Stimulated activated naive CD8-positive, alpha-beta T cell treated with anti-CD3 and anti-CD28 coated beads, Interleukin-15, Interleukin-2, amounts not matched to agents 100 U/mL and 50 U/mL, for 24 hours (primary cell): Measurements from ENCODE around the gene PHF3.

ENCODE experiments used
- ATAC-seq: fragments of 150-1000 bp; cut with Tn5 transposase; one replicate; pipeline ENCODE4 v1.10.0; 2021
- DNase-seq: peaks from one replicate; pipeline ENCODE4 v3.0.0; 2021

The PHF3 gene

DNA sequence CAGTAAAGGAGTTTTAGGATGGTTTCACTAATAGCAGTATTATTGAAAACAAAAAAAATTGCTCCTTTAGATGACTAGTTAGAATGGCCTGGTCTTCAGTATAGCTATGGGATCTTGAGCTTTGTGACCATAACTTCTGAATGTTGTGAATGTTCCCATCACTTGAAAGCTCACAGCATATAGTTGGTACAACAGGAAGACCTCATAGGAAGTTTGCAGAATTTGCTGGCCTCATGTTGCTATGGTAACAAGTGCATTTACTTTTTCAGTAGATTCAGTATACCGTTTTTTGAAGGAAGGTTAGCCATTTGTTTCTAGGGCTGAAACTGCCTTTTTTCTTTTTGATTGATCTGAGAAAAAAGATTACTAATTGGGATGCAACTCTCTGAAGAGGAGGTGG, 8.3 kb downstream of the PHF3 start:
- DNase-seq: no peak
- ATAC-seq: no peak

DNA sequence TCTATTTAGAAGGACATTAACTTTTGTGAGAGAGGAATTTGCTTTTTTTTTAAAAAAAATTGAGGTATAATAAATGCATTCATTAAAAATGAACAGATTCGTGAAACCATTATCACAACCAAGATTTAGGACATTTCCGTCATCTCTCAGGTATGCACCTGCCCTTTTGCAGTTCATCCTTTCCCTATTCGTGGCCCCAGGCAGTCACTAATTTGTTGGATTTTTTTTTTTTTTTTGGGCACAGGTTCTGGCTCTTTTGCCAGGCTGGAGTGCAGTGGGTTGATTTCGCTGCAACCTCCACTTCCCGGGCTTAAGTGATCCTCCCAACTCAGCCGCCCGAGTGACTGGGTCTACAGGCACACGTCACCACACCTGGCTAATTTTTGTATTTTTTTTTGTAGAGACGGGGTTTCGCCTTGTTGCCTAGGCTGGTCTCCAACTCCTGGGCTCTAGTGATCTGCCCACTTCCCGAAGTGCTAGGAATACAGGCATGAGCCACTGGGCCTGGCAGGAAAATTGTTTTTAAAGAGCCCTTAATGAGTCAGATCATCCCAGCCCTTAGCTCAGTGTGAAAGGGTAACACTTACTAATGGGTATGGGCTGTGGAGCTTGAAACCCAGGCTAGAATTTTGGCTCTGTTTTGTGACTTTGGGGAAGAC, 9.2 kb downstream of the PHF3 start:
- ATAC-seq (peak; percentile 43), DNase-seq (no peak)

DNA sequence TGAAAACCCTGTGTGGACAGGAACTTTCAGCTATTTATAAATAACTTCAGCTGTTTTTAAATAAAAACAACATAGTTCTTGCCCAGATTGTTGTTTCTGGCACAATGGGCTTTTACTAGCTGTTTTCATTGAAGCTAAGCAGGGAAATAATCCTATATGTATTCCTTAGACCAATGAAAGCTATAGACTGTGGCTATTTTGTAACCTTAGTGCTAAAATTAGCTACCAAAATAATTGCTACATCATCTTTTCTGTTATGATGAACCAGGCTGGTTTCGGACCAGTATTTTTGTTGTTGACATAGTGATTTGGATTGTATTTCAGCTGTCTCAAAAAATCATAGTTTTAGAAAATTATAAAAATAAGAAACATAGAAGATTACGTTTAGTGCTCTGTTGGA, 13.7 kb downstream of the PHF3 start:
- no peak for ATAC-seq

DNA sequence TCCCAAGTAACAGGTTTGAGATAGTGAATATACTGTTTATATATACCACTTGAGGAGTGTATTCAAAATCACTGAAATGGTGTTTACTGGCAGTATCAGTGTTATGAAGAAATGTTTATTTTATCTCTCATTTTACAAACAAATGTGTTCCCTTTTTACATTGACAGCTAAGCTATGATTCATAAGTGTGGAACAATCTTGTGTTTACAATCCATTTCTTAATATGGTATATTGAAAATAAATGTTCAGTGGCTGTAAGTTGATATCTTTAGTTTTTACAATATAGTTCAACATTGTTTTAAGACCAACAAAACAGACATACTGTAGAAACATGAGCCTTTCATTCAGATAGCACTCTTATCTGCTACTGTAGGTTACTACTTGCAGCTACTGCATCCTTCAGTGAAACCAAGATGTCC, 14.3 kb downstream of the PHF3 start:
- DNase-seq: no peak
- no peak for ATAC-seq

More for the DNA sequence above, 13.7 kb downstream of the PHF3 start:
- no peak for DNase-seq

DNA sequence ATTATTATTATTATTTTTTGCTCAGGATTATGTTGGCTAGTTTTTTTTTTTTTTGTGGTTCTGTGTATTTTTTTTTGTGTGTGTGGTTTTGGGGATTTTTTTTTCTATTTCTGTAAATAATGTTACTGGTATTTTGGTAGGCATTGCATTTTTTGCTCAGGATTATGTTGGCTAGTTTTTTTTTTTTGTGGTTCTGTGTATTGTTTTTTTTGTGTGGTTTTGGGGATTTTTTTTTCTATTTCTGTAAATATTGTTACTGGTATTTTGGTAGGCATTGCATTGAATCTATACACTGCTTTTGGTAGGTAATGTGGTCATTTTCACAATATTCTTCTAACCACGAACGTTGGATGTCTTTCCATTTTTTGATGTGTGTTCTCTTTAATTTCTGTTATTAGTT, 17.4 kb downstream of the PHF3 start:
- ATAC-seq (no peak), DNase-seq (no peak)

DNA sequence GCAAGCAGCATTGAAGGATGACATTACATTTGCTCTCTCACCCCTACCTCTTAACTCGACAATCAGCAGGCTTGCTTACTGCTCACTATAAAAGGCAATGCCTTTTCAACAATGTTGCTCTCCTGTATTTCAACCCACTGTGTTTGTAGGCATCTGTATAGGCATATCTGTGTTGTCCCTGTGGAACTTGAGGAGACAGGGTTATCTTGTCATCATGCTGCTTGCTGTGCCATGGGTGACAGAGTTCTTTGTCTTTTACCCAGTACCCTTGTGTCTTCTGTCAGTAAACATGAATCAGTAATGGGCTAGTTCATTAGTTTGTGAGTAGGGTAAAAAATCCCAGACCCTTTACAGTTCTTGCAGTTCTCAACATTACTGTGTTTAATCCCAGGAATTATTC, 25.2 kb downstream of the PHF3 start:
- ATAC-seq (no peak), DNase-seq (no peak)

DNA sequence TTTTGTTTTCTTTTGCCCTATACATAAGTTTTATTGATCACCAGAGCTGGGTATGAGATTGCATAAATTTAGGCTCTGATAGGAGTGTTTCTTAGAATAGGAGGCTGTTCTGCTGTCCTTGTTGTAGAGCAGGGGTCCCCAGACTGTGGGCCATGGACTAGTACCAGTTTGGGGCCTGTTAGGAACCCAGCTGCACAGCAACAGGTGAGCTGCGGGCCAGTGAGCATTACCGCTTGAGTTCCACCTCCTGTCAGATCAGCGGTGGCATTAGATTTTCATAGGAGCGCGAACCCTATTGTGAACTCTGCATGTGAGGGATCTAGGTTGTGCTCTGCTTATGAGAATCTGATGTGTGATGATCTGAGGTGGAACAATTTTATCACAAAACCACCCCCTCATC, 26.2 kb downstream of the PHF3 start:
- DNase-seq: no peak
- no peak for ATAC-seq

DNA sequence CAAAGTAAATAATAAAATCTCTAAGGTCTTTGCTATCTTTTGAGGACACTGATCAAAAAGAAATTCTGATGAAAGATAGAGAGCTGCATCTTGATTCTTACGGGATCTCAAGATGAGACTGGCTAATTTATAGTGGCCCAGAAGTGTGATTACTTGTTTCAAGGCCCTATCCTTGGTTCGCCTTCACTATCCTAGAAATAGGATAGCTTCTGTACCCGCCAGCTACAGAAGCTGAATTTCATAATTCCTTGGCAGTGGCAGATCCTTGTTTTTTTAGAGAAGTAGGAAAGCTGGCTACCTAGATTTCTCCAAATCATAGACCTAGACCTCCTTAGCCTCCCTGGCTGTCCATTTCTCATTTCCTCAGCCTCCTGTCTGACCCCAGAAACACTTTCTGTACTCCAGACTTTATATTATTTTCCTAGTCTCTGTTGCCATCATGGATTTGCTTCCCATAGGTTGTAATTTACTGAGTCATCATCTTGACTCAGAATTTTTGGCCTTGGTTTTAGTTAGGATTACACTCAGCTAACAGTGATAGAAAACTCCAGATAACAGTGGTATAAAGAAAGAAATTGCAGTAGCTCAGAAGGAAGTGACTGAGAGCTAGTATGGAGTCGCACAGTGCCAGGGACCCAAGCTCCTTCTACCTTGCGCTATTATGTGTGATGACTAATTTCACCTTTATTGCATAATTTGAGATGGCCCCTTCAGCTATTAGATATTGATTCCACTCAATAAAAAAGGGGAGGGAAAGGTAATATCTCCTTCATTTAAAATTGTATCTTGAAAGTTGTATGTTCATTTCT, 27.7 kb downstream of the PHF3 start:
- ATAC-seq: no peak
- no peak for DNase-seq

DNA sequence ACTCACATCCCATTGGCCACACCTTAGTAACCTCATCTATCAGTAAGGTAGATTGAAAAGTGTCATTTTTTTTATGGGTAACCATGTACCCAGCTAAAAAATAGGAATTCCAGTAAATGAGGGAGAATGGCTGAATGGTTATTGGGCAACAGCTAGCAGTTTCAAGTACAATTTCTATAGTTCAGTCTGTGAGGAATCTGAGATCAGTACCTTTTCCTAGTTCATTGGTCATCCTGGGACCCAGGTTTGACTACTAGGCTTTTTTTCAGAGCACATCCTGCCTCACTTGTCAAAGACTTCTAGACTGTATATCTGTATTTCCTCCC, 28.3 kb downstream of the PHF3 start:
- no peak for DNase-seq

DNA sequence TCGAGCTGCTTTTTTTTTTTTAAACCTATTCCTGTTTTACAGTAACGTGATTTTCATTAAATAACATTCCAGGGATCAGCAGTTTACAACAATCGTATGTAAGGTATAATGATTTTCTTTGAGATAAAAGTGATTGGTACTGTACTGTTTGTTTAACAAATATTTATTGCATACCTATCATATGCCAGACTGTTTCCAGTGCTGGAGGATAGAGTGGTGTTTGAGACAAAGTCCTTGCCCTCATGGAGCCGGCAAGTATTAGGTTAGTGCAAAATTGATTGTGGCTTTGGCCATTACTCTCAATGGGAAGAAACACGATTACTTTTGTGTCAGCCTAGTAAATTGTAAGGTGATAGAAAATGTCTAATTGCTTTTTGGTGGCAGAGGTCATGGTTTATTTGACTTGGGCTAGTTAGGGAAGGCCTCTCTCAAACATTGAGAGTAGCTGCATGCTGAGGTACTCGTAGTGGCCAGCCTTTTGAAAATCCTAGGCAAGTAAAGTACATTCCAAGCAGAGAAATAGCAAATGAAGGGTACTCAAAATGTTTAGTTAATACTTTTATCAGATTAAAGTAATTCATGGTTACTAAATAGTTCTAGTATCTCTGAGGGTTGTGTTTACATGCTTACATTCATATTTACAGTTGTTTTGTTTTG, 35.6 kb downstream of the PHF3 start:
- no peak for DNase-seq
- no peak for ATAC-seq

More for the DNA sequence above, 28.3 kb downstream of the PHF3 start:
- ATAC-seq: no peak

DNA sequence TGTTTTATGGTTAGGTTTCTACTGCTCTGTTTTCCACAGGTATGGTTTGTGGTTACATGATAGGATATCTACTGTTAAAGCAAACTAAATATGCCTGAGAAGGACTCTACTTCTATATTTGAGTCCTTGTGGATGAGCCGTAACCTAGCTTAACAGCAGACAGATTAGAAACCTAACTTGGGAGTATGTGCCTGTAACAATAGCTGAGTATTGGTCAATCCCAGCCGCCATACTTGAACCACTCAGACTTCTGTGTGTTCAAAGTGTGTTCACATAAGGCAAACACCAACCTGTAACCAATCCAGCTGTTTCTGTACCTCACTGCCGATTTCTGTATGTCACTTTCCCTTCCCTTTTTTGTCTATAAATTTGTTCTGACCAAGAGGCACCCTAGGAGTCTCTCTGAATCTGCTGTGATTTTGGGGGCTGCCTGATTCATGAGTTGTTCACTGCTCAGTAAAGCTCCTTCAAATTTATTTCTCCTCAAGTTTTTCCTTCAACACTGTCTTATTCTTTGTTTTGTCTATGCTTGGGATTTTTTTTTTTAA, 37.1 kb downstream of the PHF3 start:
- DNase-seq: no peak
- ATAC-seq: no peak

DNA sequence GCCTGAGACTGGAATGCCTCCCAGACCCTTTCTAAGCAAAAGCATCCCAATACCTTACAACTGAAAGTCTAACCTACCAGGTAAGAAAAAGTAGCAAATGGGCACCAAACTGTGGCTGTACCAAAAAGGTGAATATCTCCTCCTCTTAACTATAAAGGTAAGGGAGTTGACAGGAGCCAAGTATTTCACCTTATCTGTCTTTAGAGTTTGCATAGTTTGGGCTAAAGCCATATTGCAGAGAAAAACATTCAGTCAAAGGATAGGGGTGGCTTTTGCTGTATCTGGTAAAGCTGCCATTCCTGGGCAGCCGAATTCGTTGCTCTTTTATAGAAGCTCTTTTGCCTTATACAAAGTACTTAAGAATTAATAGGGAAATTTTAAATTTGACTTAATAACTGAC, 38.1 kb downstream of the PHF3 start:
- ATAC-seq (no peak), DNase-seq (no peak)

DNA sequence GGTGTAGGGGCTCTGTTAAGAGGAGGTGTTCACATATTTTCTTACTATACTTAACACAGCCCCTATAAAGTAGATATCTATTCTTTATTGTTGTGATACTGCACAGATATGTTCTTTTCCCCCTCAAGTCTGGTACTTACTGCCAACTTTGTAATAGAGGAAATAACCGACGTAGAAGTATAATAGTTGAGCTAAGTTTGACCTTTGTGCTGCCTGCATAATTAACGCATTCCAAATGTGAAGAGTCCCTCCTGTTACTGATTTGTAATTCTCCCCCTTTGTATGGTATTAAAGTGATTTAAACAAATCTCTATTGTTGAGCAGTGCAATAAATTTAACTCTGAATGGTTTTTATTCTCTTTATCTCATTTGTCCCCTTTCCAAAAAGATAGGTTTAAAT, 39.0 kb downstream of the PHF3 start:
- no peak for ATAC-seq
- DNase-seq: no peak

DNA sequence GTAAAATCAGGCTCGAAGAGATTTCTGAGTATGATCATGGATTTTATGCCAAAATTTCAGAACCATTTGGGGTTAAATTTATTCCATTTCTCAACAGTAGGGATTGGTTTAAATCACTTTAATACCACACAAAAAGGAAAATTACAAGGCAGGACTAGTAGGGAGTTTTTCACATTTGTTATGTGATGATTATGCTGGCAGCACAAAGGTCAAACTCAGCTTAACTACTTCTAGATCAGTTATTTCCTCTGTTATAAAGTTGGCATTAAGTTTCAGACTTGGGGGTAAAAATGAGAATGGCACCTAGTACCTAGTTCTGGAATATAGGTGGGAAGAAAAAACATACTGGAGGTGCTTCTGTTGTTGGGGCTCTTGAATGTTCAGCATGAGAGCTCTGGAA, 39.5 kb downstream of the PHF3 start:
- ATAC-seq: no peak

DNA sequence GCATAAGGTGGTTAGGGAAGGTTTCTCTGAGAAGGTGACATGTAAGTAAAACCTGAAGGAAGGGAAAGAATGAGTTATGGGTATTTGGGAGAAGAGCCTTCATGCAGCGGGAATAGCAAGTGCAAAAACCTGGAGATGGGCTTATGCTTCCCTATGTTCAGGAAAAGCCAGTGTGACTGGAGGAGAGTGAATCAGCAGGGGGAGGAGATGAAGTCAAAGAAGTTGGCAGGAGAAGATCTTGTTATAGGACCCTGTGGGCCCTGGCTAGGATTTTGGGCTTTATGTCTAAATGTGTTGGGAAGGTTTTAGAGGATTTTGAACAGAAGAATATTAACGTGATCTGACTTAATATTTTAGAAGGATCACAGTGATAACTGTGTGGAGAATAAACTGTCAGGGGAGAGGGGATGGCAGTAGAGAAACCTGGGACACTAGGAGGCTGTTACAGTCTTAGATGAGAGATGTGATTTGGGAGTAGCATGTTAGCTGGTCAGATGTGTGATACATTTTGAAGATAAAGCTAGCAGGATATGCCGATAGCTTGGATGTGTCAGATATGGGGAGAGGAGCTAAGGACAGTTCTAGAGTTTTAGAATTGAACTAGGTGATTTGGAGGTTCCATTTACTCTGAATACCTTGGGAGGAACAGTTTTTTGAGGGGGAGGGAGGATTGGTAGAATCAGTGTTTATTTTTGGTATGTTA, 41.0 kb downstream of the PHF3 start:
- no peak for DNase-seq
- ATAC-seq: no peak

More for the DNA sequence above, 39.5 kb downstream of the PHF3 start:
- DNase-seq: no peak

DNA sequence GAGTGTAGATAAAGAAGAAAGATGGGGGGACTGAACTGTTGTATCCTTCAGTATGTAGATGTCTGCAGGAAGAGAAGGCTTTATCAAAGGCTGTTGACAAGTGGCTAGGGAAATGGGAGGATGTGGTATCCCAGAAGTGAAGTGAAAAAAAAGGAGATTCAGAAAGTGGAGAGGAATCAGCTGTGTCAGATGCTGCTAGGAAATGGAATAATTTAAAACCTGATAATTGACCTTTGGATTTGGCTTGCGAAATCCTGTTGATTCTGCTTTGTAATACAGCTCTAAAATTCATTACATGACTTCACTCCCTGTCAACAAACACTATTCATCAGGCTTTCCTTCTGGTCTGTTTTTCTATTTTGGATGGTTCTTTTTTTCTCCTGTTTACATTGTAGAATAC, 41.7 kb downstream of the PHF3 start:
- no peak for ATAC-seq

DNA sequence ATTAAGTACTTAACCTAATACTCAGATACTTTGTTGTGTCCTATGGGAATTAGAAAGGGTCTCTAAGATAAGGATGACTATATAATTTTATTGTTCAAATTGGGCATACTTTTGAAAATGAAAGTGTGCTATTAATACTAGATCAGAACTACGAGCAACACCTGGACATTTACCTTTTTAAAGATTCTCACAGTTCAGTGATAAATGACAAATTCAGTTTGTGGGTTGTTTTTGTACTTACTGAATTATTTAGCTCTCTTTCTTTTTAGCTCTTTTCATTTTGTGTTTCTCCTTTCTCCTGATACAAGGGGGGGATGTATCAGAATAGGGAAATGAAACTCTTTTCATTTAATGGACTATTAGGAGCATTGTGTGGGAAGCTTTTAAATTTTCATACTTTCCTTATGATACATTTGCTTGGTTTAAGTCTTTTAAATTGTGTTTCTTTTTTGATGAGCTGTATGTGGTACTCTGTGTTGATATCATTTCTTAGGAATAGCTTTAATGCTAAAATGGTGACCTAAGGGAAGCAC, 47.5 kb downstream of the PHF3 start:
- ATAC-seq (no peak), DNase-seq (no peak)

More for the DNA sequence above, 41.7 kb downstream of the PHF3 start:
- DNase-seq: no peak

DNA sequence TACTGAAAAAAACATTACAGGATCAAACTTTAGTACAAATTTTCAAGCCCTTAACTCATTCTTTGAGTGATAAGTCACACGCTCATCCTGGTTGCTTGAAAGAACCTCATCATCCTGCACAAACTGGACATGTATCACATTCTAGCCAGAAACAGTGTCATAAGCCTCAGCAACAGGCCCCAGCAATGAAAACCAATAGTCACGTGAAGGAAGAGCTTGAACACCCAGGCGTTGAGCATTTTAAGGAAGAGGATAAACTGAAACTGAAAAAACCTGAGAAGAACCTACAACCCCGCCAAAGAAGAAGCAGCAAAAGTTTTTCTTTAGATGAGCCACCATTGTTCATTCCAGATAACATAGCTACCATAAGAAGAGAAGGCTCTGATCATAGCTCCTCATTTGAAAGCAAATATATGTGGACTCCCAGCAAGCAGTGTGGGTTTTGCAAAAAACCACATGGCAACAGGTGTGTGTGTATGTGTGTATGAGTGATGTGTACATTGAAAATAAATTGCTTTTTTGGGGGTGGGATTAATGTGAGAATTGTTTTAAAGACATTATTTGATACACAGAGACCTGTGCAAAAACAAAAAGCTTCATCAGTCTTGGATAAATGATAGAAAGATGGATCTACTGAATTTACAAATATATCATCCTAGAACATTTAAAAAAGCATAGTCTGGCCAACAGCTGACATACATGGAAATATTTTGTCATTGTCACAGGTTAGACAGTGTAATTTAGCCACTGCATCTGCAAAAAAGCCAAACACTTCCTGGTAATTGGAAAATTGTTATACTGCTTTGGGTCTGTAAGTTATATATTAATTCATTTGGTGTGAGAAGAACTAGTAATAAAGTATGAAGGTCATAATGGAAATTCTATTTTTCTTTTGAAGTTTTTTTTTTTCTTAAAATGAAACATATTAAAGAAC, 50.1 kb downstream of the PHF3 start:
- DNase-seq: no peak
- peak; percentile 55 for ATAC-seq

DNA sequence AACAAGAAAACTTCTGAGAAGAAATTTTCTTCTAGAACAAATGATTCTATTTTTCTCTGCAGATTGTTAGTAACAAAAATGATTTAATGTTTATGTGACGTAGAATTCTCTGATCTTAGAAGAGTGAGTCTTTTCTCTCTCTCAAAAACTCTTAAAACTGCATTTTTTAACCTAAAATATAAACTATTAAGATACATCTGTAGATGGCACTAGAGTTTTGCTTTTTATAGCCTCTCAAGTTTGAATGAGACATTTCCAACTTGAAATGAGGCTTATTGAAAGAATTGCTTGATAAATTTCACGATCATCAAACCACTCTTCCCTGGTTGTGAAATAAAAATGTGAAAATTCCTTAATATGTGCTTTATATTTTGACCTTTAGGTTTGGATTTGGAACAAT, 53.8 kb downstream of the PHF3 start:
- ATAC-seq: no peak
- DNase-seq: no peak

DNA sequence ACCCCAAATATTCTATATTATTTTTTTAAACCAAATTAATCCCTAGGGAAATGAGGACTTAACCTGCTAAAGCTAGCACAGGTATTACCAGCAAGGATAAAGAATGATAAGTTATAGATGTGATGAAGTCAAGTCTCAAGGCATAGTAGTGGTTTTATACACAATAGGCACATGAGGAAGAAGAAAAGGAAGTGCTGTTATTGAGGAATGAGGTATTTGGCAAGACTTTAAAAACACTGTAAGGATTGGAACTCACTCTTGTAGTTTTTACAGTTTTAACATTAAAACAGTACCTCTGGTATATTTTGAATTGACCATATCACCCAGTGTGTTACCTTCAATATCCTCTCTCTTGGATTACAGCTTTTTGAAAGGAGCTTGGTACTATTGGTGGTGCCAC, 54.6 kb downstream of the PHF3 start:
- ATAC-seq: no peak
- no peak for DNase-seq

DNA sequence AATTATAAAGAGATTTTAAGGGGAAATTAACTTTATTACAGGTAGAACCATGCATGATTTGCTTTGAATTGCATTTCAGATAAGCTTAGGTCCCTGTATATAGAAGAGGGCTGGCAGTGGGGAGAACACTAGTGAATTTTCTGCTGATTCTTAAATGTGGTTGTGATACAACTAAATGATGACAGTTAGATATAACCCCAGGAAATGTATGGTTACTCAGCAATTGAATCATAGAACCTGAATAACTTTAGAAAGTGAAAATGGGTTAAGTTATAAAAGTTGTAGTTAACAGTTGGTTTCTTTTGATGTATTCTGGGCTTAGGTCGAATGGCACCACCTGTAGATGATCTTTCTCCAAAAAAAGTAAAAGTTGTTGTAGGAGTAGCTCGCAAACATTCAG, 70.1 kb downstream of the PHF3 start:
- no peak for ATAC-seq
- DNase-seq: no peak
